PC-9 (cell line): ENCODE data around the gene ZNF341.

Experiments used
- EZH2 ChIP-seq: fragments of 200-600 bp; sonication (generic); IDR thresholded peaks from 2 replicates; pipeline ENCODE4 v1.8.0; 2017; ENCODE audit warnings: antibody characterized with exemption, low read depth
- TF ChIP-seq, protein P1 (sequence below): fragments of 200-600 bp; sonication (generic); conservative IDR thresholded peaks from 2 replicates; pipeline ENCODE4 v1.6.1; 2017; ENCODE audit warnings: mixed run types, antibody characterized with exemption, mild to moderate bottlenecking, moderate library complexity

DNA sequence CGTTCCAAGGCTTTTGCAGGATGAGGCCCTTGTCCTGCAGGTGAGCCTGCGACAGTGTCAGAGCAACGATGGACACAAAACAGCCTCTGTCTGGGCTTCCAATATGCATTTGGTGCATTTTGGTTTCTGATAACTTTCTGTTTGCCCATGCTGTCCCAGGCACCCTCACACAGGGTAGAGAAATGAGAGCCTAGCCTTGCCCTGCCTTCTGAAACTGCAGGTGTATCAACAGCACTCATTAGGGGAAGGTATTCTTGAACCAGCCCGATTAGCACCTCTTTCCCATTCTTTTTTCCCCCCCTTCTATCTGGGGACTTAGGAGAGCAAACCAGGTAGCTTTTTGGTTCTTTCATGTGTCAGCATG lies 109.6 kb downstream of the ZNF341 start:
- TF ChIP-seq, protein P1, sequence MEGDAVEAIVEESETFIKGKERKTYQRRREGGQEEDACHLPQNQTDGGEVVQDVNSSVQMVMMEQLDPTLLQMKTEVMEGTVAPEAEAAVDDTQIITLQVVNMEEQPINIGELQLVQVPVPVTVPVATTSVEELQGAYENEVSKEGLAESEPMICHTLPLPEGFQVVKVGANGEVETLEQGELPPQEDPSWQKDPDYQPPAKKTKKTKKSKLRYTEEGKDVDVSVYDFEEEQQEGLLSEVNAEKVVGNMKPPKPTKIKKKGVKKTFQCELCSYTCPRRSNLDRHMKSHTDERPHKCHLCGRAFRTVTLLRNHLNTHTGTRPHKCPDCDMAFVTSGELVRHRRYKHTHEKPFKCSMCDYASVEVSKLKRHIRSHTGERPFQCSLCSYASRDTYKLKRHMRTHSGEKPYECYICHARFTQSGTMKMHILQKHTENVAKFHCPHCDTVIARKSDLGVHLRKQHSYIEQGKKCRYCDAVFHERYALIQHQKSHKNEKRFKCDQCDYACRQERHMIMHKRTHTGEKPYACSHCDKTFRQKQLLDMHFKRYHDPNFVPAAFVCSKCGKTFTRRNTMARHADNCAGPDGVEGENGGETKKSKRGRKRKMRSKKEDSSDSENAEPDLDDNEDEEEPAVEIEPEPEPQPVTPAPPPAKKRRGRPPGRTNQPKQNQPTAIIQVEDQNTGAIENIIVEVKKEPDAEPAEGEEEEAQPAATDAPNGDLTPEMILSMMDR: no peak
- TF ChIP-seq EZH2: no peak
